GM18502 (cell line): ENCODE measurements around the gene FAM186B.

Source experiments
- ATAC-seq: cut with Tn5 transposase; IDR thresholded peaks from one replicate; pipeline ENCODE4 v1.9.1; 2021; ENCODE audit warnings: mild to moderate bottlenecking; ENCODE audit not compliant: unreplicated experiment, poor library complexity

Gene FAM186B

DNA sequence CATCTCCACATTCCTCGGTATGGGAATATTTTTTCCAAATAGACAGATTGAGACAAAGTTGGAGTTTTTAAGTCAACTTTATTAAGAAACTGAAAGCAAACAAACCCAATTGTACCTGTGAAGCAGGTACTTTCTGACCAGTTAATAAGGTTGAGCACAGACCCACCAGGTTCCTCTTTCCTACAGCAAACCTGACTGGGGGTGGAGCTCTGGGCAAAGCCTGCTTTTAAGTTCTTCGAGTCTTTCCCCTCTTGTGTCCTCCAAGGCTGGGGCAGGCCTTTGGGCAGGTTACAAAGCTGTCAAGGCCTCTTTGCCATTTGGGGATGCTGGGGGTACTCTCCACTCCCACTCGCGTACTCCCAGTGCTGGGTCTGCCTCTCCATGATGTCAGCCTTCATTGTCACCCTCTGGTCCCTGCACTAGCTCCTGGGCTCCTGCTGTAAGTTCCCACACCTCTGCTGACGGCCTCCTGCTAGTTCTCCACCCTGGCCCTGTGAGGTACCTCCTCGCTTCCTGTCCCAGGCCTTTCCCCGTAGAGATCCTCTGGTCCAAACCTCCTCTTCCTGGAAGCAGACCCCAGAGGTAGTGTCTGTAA, 63.4 kb downstream of the FAM186B start:
- ATAC-seq: no peak

DNA sequence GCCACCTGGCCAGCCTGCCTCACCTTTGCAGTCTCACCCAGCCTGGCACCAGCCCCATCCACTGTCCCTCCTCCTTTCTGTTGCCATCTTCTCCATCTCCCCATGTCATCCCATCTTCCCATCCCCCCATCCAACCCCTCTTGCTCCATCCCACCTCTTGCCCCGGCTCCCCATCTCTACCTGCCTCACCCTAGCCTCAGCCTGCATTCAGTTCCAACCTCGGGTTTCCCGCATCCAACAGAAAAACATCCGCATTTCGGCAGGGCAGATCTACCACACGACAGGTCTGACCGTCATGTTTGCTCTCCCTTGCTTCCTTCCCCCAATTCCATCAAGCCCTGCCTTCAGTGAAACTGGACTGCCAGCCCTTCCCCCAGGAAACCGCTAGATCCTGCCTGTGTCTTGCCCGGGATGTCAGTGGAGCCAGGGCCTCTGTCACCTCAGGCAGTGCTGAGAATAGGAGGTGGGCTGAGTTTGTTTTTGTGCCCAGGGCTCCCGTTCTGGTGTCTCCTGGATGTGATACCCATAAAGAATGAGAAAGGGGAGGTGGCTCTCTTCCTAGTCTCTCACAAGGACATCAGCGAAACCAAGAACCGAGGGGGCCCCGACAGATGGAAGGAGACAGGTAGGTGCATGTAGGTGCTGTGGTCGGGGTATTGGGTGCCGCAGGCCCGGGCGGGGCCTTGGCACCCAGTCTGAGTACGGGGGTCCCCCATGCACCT, 64.1 kb downstream of the FAM186B start:
- no peak for ATAC-seq

DNA sequence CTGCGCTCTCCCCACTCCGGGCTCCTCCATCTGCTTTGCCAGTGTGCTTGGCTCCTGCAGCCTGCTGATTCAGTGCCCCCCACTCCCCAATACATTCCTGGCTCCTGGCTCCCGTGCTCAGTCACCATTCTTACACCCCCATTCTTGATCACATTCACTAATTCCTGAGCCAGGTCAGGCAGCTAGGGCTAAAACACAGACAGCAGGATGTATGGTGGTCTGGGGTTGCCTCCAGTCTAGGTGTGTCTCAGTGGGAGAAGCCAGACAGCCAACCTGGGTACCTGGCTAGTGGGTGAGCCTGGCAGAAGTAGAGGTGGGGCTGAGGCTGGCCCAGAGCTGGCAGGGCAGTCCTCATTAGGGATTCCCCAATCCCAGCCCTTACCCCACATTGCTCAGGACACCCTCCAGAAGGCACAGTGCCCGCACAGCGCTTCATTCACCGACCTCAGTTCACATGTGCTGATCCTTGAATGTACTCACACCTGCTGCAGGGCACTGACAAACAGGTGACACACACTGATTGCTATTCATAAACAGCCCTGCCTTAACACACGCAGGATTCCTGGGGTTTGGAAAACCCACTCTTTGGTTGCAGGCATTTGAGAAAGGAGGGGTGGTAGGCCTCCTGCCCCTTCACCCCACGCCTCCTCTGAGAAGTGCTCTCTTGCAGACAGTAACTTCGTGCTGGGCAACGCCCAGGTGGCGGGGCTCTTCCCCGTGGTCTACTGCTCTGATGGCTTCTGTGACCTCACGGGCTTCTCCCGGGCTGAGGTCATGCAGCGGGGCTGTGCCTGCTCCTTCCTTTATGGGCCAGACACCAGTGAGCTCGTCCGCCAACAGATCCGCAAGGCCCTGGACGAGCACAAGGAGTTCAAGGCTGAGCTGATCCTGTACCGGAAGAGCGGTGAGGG, 65.0 kb downstream of the FAM186B start:
- ATAC-seq: no peak

DNA sequence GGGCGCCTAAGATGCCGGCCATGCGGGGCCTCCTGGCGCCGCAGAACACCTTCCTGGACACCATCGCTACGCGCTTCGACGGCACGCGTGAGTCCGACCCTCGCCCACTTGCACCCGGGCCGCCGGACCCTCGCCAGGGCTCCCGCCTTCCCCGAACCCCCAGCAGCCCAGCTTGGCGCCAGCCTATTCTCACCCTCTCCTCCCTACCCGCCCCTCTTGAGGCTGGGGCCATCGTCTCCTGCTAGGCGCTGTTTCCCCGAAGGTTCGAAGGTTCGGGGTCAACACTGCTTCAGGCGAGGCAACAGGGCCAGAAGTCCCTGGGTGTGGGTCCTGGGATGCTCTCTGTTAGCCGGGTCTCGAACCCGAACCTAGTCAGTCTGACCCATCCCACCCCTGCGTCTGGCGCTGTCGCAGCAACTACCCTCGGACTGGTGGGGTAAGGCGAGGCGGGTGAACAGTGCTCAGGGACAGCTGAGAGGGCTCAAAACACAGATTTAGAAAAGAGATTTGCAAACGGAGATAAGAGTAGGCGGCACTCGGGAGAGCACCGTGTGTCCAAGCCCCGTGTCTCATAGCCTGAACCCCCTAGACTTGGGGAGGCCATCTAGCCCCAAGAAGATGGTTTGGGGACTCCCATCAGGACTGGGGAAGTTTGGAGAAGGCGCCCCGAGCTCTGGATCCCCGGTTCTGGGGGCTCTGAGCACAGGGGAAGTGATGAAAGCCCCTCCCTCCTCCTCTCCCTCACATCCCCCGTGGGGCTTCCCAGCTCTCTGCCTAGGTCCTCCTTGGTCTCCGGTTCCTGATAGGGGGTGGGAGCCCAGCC, 65.8 kb downstream of the FAM186B start:
- no peak for ATAC-seq

DNA sequence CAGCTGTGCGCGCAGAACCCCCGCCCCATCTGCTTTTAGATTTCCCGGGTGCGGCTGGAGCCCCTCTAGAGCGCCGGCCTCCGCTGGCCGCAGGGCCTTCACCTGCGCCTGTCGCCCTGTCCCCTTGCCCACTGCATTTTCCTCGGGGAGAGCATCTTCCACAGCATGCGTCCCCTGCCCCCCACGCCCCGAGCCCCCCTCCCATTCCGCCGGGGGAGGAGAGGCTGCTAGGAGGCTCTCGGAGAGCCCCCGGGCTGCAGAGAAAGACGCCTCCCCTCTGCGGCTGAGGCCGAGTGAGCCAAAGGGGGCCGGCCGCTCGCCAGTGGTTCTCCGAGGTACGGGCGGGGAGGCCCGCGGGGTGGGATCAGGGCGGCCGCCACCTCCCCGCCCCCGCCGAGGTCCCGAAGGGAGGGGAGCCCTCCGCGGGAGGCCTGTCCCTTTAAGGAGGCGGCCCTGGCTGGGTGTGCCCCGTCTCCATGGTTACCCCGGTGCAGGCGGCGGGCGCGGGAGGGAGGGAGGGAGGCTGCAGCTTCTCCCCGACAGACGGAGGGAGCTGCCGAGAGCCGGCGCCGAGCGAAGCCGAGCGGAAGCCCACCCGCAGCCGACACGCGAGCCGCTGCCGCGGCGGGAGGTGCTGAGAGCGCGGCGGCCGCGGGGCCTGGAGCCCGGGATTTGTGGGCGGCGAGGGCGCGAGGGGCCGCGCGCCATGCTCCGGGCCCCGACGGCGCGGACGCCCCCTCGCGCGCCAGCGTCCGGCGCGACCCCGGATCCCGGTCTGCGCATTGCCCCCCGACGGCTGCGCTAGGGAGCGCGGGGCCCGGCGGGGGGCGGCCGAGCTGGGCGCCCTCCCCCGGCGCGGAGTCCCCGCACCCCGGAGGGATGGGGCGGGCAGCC, 66.7 kb downstream of the FAM186B start, which contains the start of gene KCNH3:
KCNH3 (plus strand) TSS at position 521 of the 894 bp plus-strand sequence. CDS start 387 bp downstream, outside the sequence.
- ATAC-seq: peak; percentile 72

DNA sequence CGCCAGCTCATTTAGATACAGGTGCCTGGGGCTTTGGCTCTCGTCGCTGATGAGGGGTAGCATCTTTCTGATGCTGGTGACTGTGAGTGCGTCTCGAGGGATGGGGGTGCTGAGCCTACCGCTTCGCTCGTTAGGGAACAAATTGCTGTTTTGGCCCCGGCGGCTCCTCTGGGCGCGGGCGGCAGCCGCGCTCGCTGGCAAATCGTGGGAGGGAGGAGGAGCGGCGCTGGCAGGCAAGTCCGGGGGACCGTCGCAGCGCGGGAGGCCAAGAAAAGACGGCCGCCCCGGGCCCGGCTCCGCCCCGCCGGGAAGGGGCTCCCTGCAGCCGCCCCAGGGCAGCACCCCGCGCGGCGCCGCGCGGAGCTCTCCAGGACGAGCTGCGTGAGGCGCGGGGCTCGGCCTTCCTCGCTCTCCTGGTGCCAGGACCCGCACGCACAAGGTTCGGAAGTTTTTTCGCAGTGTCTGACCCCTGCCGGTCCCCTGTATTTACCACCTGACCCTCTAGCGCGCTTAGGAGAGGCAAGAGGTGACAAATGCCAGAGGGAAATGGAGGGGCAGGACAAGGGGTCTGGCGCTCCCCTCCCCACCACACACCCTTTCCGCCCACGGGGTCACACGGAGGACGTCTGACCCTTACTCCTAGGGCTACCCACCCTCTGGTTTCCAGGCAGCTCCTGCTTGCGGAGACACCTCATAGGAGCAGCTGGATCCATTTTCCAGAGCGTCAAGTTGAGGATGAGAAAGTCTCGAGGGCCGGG, 67.5 kb downstream of the FAM186B start:
- ATAC-seq: no peak
